NCI-H2171 (cell line): Measurements from ENCODE around the gene KAT2A.
A peak's percentile ranks its signal among the peaks of the same experiment; 100 is the strongest.

Experiments
- DNase-seq: peaks from one replicate; lab custom pipeline; 2025; lab: John Stamatoyannopoulos, UW

KAT2A gene

GRCh38 chr17:42094375-42095069 lies 26.6 kb downstream of the KAT2A start:
- DNase-seq: no peak

GRCh38 chr17:42092939-42093338 lies 28.2 kb downstream of the KAT2A start:
- no peak for DNase-seq

- no peak for DNase-seq
Observed at GRCh38 chr17:42090964-42091790, 30.0 kb downstream of the KAT2A start.

GRCh38 chr17:42088736-42089135 lies 32.4 kb downstream of the KAT2A start:
- DNase-seq: no peak

GRCh38 chr17:42087736-42088705 lies 33.1 kb downstream of the KAT2A start:
- no peak for DNase-seq

- no peak for DNase-seq
Observed at GRCh38 chr17:42087042-42087701, 34.0 kb downstream of the KAT2A start.

GRCh38 chr17:42081516-42082129 lies 39.5 kb downstream of the KAT2A start:
- no peak for DNase-seq

- DNase-seq: no peak
Observed at GRCh38 chr17:42079541-42079940, 41.6 kb downstream of the KAT2A start.

- DNase-seq: no peak
Observed at GRCh38 chr17:42078396-42079043, 42.6 kb downstream of the KAT2A start.

- no peak for DNase-seq
Observed at GRCh38 chr17:42077755-42078154, 43.4 kb downstream of the KAT2A start.

- DNase-seq: no peak
Observed at GRCh38 chr17:42076797-42077559, 44.2 kb downstream of the KAT2A start.

GRCh38 chr17:42075789-42076188 lies 45.4 kb downstream of the KAT2A start:
- no peak for DNase-seq

- DNase-seq: no peak
Observed at GRCh38 chr17:42072323-42073187, 48.6 kb downstream of the KAT2A start.

- DNase-seq: no peak
Observed at GRCh38 chr17:42071810-42072209, 49.4 kb downstream of the KAT2A start.

- no peak for DNase-seq
Observed at GRCh38 chr17:42068979-42069378, 52.2 kb downstream of the KAT2A start.

GRCh38 chr17:42067371-42068091 lies 53.6 kb downstream of the KAT2A start:
- DNase-seq: peak; percentile 31

GRCh38 chr17:42065201-42065600 lies 56.0 kb downstream of the KAT2A start:
- DNase-seq: no peak
